ENCODE results near the gene TCF4.

TCF4 gene

GRCh38 chr18:55499526-55499925, 88.5 kb downstream of the TCF4 start:
- DNase-seq (ENCODE audit: low read depth) = no peak
- no peak for TF ChIP-seq CTCF (conservative IDR thresholded peaks at IDR 0.05; ENCODE audit: low read length)
- no peak overlapping the region for H3K4me3 ChIP-seq (ENCODE audit: low read length)

- no peak for TF ChIP-seq CTCF (conservative IDR thresholded peaks at IDR 0.05; ENCODE audit: low read length)
- DNase-seq (ENCODE audit: low read depth) = no peak
- H3K4me3 ChIP-seq (ENCODE audit: low read length) = no peak overlapping the region
These were observed 90.1 kb downstream of the TCF4 start for GRCh38 chr18:55497825-55498403.

- H3K4me3 ChIP-seq (ENCODE audit: low read length) = no peak overlapping the region
- TF ChIP-seq CTCF (conservative IDR thresholded peaks at IDR 0.05; ENCODE audit: low read length) = no peak
- no peak for DNase-seq (ENCODE audit: low read depth)
These were observed 93.1 kb downstream of the TCF4 start for GRCh38 chr18:55494899-55495298.

- DNase-seq (ENCODE audit: low read depth) = no peak
- no peak for TF ChIP-seq CTCF (conservative IDR thresholded peaks at IDR 0.05; ENCODE audit: low read length)
- H3K4me3 ChIP-seq (ENCODE audit: low read length) = no peak overlapping the region
These were observed 93.6 kb downstream of the TCF4 start for GRCh38 chr18:55494441-55494840.

GRCh38 chr18:55491616-55492015, 96.4 kb downstream of the TCF4 start:
- TF ChIP-seq CTCF (conservative IDR thresholded peaks at IDR 0.05; ENCODE audit: low read length) = no peak
- no peak overlapping the region for H3K4me3 ChIP-seq (ENCODE audit: low read length)
- no peak for DNase-seq (ENCODE audit: low read depth)

- no peak for TF ChIP-seq CTCF (conservative IDR thresholded peaks at IDR 0.05; ENCODE audit: low read length)
- DNase-seq (ENCODE audit: low read depth) = peak; percentile 29
- H3K4me3 ChIP-seq (ENCODE audit: low read length) = no peak overlapping the region
These were observed 98.7 kb downstream of the TCF4 start for GRCh38 chr18:55489034-55489986.

GRCh38 chr18:55488473-55488872, 99.5 kb downstream of the TCF4 start:
- no peak for DNase-seq (ENCODE audit: low read depth)
- no peak for TF ChIP-seq CTCF (conservative IDR thresholded peaks at IDR 0.05; ENCODE audit: low read length)
- H3K4me3 ChIP-seq (ENCODE audit: low read length) = no peak overlapping the region

Measured in AG10803 (cell line).